ENCODE data around the gene EEFSEC. TPM values are rescaled to one million over a fixed set of nuclear protein-coding genes. Genes with fewer than 3 reads are reported as not detected.

The EEFSEC gene
- total RNA-seq, 1 experiment from 2014 or later = 9.5 TPM

DNA sequence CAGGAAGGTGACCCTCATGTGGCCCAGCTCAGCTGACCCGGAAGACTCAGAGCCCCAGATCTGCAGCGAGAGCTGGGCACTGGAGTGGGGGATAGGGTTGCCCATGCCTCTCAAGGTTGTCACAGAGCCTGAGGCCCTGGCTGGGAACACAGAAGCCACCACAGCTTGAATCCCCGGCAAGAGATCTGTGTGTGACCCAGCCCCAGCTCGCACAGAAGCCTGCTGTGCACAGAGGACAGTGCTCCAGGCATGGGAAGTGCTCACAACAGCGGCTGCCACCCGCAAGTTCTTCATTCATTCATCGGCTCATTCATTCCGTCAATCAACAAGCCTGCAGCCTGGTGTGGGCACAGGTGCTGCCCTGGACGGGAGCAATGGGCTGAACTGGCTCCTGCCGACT, 277.0 kb downstream of the EEFSEC start:
- H3K79me2 ChIP-seq (ENCODE audit: insufficient read depth, low read length) = no peaks in the 10 kb centered on the region

More for the DNA sequence above, 277.0 kb downstream of the EEFSEC start:
- Histone ChIP-seq H2BK12ac (ENCODE audit: insufficient read length, low read depth, low read length) (no peak overlapping the region), H3K9ac (ENCODE audit: extremely low read depth, insufficient read length, low read length) (no peak overlapping the region), H2AFZ (ENCODE audit: low read length) (no peak overlapping the region), H3K9me3 (ENCODE audit: control insufficient read depth, low read depth, low read length) (no peaks in the 10 kb centered on the region), H3K4me2 (ENCODE audit: insufficient read depth, insufficient read length, low read length) (no peak overlapping the region), H2BK5ac (ENCODE audit: insufficient read length, low read length) (no peak overlapping the region), H3K79me1 (ENCODE audit: insufficient read depth, low read depth, low read length, poor library complexity, severe bottlenecking) (no peaks in the 10 kb centered on the region), H2BK20ac (ENCODE audit: low read depth, low read length, poor library complexity, severe bottlenecking) (no peak overlapping the region), H3K4me1 (ENCODE audit: insufficient read depth, low read length) (peaks cover 2% of the 10 kb centered on the region; the same call in 1 of the 2 replicates), H3K27ac (ENCODE audit: insufficient read length, low read depth, low read length) (no peak overlapping the region), H3K18ac (ENCODE audit: insufficient read length, low read depth, low read length) (no peak overlapping the region), H3K14ac (ENCODE audit: insufficient read depth, low read length) (no peak overlapping the region), H2BK120ac (ENCODE audit: low read depth, low read length, poor library complexity, severe bottlenecking) (no peak overlapping the region), H2BK15ac (ENCODE audit: low read depth, low read length) (no peak overlapping the region), H2AK5ac (ENCODE audit: insufficient read length, low read length) (no peak overlapping the region), H4K20me1 (ENCODE audit: control insufficient read depth, insufficient read depth, insufficient read length) (no peaks in the 10 kb centered on the region), H3K23me2 (ENCODE audit: insufficient read length, low read depth, low read length, poor library complexity, severe bottlenecking) (peaks cover 11% of the 10 kb centered on the region), H4K91ac (ENCODE audit: insufficient read length, low read depth, low read length) (no peak overlapping the region), H3K4ac (ENCODE audit: low read depth, low read length) (no peak overlapping the region), H3K56ac (ENCODE audit: insufficient read length, low read depth, low read length) (no peak overlapping the region), H3T11ph (ENCODE audit: low read length) (no peak overlapping the region), H3K27me3 (ENCODE audit: insufficient read depth, low read length) (peaks cover 22% of the 10 kb centered on the region; the same call in 1 of the 2 replicates), H4K5ac (ENCODE audit: insufficient read length, low read depth, low read length) (no peak overlapping the region), H4K8ac (replicated peaks; ENCODE audit: insufficient read length, low read depth, low read length) (no peak overlapping the region), H3K23ac (ENCODE audit: insufficient read length, low read depth, low read length) (no peak overlapping the region)
- Mint-ChIP-seq H3K36me3 (ENCODE audit: insufficient read depth in 1 of 3, low read depth in 3 of 3) (no peaks in the 10 kb centered on the region; a peak in 2 of 7 replicates), H3K4me3 (peak overlapping the region in 1 of 2 experiments; percentile 25; a peak in 1 of 5 replicates), H3K27ac (no peak overlapping the region), H3K27me3 (ENCODE audit: low read depth) (peaks cover 82% of the 10 kb centered on the region), H3K9me3 (no peaks in the 10 kb centered on the region; a peak in 1 of 5 replicates), H3K4me1 (peaks cover 45 to 63% of the 10 kb centered on the region in 2 experiments)
- no CpG with 5 or more reads among the region's 10 CpGs for WGBS (ENCODE audit: extremely low coverage, insufficient read length, low lambda C conversion rate)
- DNase-seq = no peak
- TF ChIP-seq, protein P1, sequence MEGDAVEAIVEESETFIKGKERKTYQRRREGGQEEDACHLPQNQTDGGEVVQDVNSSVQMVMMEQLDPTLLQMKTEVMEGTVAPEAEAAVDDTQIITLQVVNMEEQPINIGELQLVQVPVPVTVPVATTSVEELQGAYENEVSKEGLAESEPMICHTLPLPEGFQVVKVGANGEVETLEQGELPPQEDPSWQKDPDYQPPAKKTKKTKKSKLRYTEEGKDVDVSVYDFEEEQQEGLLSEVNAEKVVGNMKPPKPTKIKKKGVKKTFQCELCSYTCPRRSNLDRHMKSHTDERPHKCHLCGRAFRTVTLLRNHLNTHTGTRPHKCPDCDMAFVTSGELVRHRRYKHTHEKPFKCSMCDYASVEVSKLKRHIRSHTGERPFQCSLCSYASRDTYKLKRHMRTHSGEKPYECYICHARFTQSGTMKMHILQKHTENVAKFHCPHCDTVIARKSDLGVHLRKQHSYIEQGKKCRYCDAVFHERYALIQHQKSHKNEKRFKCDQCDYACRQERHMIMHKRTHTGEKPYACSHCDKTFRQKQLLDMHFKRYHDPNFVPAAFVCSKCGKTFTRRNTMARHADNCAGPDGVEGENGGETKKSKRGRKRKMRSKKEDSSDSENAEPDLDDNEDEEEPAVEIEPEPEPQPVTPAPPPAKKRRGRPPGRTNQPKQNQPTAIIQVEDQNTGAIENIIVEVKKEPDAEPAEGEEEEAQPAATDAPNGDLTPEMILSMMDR (conservative IDR thresholded peaks at IDR 0.05) = no peak
